GM21529 (cell line): ENCODE data around the gene ABCC4.

Experiments
- ATAC-seq: cut with Tn5 transposase; IDR thresholded peaks from one replicate; pipeline ENCODE4 v1.9.1; 2021; ENCODE audit not compliant: unreplicated experiment

ABCC4 gene

DNA sequence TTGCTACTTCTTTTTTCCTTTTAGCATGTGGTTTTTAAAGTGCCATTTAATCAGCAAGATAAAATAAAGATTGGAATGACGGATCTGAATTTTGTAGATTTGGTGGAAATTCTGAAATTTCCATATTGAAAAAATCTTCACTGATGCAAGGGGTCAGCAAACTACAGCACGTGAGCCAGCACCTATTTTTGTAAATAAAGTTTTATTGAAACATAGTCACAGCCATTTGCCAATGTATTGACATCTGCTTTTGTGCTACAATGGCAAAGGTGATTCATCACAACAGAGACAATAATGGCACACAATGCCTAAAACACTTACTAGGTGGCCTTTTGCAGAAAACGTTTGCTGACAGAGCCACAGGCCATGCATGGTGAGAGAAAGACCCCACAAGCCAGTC lies 226.4 kb downstream of the ABCC4 start:
- no peak for ATAC-seq

DNA sequence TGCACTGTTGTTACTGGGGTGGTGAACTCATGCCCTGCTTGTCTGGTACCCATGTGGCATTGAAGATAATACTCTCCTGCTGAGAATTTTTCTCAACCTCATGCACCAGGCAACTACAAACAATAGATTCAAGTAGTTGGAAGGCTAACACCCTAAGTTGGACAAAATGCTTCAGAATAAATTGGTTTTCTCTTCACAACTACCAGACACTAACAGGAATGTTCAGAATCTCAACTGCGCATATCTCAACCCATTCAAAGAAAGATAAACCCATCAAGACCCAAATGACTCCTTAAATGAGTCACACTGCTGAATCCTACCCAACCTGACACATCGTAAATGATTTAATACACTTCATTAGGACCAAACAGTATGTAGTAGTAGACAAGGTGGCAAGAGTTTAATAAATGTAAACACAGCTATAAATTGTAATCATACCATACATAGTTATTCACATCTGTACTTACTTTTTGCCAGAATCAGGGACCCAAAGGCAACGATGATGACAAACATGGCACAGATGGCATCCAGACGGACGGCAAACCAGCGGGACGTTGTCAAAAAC lies 227.4 kb downstream of the ABCC4 start:
- ATAC-seq: no peak

DNA sequence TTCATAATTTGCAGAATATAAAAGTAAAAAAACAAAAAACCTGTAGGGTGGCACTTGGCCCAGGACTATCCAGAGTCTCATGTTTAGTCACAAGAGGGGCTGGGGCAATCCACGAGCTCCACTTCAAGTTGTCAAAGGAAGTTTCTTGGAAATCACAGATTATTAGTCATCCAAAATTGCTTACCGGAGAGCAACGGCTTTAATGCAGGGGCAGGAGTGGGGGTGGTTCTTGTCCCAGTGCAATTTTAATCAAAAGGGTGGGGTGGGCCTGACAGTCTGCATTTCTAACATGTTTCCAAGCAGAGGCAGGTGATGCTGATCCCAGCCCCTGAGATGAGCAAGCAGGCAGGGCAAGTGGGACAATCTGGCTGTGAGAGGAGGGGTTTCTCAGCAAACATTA lies 233.9 kb downstream of the ABCC4 start:
- ATAC-seq: no peak

DNA sequence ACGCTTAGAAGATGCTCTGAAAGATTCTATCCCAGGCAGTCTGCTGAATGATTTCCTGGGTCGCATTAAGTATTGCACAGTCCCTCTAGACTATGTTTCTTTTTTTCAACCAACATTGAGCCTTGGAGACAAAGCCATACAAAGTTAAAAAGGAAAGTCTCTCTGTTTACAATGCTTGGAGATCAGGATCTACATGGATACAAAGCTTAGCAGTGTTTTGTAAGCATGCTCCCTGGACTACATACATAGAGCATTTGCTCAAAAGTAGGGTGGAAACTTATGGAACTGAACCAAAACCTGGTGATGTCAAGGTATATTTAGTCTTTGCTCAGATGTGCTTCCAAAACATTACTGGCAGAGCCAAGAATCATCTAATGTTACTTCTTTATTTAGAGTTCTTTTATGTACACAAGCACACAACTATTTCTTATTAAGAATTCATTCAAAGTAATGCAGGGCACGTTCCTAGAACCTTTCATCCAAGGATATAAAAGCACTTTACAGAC lies 241.2 kb downstream of the ABCC4 start:
- no peak for ATAC-seq

DNA sequence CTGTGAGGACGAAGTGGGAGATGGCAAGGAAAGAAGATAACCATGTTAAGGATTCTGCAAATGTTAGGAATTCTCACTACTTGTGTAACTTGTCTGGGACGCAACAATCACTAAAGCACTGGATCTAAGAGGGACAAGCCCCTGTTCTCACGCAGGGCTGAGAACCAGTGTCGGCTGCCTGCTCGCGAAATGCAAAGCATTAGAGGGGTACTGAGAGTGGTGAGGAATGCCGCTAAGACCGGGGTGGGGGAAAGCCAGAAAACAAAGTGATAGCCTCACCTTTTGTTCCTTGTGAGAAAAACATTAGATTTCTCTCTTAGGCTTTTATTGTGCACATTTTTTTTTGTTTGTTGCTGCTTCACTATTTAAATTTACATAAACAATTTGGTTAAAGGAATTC lies 241.9 kb downstream of the ABCC4 start:
- no peak for ATAC-seq

DNA sequence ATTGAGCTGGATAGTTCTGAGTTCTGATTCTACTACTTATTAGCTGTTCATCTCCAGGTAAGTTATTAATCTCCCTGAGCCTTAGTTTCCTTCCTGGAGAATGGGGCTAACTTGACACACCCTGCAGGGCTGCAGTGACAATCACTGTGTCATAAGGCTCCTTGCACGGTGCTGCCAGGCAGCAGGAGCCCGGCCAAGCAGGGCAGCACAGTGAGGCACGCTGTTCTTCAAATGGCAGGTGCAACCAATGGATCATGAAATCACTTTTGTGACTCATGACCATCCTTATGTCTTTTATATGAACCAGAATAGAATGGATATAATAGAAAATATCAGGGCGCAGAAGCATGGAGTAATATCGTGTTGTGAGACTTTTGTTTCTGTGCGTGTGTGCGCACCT lies 242.6 kb downstream of the ABCC4 start:
- no peak for ATAC-seq

DNA sequence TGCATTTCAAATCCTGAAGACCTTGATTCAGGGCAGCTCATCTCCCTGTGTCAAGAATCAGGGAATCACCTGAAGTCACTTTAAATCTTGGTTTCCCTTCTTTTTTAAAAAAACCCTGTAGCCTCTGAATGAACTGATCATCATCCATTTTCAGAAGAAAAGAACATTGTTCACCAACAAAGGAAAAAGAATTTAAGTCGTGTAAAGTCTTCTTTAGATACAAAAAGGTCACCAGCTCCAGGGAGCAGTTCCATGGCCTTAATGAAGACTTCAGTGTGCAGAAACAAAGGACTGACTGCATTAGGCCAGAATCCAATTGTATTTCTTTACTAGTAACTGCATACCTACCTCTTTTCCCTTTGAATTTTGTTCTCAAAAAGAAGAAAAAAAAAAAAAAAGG lies 245.0 kb downstream of the ABCC4 start:
- no peak for ATAC-seq

DNA sequence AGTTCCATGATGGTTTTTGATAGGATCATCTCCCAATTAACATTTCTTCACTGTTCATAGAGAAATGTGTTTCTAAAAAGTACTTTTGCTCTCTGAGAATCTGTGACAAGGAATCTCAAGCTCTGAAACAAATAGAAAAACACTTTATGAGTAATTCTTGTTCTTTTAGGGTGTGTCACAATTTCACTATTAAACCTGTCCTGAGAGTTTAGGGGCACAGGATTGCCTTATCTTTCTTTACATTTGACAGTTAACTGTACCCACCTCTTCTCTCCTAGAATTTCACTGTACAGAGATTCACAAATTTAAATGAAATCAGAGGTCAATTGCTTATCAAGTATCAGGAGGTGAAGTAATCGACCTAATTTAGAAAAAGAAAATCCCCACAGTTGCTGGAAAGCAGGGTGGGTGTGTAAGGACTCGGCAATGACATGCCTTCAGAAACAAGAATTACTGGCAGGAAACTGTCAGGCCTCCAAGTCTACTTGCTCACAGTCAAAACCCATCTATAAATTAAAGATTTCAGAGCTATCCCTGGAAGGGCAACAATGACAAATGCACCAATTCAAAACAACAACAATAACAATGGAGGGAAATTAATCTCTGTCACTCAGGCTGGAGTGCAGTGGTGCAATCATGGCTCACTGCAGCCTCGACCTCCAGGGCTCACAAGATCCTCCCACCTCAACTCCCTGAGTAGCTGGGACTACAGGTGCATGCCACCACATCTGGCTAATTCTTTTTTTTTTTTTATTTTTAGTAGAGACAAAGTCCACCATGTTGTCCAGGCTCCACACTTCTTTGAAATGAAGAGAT lies 250.2 kb downstream of the ABCC4 start:
- peak; percentile 69 for ATAC-seq

DNA sequence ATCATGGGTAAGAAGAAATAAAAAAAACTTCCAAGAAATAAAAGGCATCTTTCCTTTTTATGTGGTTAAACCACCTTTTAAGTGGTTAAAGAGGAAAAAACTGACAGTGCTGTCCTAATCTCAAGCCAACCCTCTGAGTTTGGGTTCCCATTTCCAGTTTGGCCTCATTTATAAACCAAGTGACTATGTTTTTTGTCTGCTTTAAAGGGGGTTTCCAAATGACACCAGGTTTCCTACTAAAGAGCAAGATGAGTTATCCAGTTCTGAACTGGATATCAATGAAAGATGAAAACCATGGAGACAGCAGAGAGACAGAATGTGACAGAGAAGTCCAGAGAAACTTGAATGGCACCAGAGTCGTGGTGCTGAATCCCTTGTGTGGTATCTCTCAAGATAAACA lies 251.5 kb downstream of the ABCC4 start:
- ATAC-seq: no peak

DNA sequence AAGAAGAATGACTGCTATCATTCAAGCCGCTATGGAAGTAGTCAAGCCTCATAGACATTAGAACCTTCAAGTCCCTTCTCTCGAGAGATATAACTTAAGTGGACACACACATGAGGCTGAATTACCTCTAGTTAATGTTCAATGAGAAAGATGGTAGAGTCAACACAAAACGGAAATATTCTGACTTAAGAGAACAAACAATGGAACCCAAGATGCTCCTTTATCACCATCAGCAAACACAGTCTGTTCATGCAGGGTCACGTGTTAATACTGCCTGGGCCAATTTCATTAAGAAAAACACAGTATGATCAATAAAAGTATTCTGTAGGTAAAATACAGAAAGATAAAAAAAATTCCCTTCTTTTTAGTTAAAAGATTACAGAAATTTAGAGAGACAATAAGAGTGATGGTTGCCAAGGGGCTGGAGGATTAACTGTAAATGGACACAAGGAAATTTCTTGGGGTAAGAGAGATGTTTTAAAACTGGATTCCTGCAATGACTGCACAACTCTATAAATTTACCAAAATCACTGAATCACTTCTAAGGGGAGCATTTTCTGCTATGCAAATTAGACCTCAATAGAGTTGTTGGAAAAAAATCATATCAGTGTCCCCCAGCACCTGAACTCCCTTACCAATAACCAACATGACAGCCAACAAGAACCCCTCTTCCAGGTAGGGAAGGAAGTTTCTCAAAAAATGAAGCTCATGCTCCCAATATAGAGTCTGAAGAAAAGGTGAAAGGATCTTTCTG lies 256.6 kb downstream of the ABCC4 start:
- ATAC-seq: no peak

DNA sequence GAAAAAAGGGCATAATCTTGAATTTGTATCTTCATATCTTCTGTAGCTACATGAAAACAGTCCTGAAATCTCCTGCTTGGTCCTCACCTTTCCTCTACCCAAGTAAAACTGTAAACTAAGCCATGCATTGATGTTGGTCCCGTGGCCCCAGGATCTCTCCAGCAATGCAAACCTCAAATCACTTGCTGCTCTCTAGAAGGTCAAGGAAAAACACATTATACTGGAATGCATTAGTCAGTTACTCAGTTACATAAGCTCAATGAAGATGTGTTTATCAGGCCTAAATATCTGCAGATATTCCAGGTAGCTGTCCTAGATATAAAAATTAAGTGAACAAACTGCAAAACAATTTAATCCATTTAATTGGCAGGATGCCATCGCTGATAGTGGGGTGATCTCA lies 261.8 kb downstream of the ABCC4 start:
- no peak for ATAC-seq

DNA sequence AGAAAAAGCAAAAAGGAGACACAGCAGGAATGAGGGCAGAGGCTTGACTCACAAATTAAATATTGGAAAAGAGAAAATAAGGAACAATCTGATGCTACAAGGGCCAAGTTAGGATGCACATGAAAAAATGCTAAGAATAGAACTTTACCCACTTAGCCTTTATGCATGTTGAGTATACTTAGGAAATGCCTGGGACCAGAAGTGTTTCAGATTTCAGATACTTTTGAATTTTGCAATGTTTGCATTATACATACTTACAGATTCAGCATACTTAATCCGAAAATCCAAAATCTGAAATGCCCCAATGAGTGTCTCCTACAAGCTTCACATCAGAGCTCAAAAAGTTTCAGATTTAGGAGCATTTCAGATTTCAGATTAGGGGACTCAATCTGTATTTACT lies 262.3 kb downstream of the ABCC4 start:
- no peak for ATAC-seq

DNA sequence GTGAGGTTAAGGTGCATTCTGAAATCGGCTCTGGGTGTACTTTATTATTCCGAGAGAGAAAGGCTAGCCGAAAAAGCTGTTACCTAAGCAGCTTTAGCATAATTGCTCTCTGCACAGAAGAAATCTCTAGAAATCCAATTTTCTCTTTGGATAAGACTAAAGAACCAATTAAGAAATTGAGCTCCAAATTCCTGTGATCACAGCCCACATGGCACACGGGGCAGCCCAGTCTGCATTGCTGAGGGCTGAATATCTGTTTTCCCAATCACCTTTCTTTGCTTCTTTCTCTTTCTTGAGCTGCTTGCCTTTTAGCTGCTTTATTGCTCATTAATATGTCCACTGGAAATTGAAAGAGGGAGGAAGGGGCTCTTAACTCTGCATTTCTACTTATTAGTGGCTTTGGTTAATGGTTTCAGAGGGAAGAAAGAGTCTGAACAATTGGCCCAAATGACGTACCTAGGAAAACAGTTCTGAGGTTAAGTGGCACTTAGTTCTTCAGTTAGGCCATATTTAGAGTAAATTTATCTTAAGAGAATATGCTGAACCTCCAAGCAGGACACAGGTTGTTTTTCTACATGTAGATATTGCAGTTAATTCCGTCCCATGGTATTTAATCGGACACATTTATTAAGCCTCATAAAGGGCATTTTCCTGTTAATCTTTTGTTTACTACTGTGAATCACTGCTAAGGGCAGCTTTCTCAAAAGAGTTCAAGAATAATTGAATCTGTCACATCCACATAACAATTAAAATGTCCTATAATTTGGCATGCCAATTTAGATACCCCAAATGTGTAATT lies 265.7 kb downstream of the ABCC4 start:
- no peak for ATAC-seq

DNA sequence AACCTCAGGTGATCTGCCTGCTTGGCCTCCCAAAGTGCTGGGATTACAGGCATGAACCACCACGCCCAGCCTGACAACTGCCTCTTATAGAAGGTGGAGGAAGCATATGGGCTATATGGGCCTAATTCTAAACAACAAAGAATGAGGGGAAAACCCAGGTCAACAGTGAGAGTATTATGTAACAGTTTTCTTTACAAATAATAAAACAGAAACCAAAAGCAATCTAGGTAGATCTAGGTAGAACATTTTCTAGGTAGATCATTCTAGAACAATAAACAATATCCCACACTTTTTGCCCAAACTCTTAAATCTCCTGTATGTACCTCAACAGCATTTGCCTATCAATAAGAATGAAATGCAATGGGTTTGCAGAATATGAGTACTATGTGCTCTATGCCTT lies 267.4 kb downstream of the ABCC4 start:
- peak; percentile 76 for ATAC-seq

DNA sequence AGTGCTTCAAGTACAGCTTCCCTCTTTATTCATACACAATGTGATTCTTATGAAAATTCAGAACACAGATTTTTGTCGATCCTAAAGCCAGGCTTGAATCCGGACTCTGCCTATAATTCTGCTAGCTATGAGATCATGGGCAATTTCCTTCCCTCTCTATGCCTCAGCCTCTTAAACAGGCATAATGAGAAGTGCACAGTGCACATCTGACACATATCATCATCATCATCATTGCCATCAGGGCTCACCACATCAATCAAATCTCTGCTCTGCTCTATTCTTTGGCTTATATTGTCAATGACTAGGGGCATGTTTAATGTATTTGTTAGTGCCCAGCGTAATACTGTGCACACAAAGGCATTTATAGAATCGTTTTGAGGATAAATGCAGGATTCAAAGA lies 269.1 kb downstream of the ABCC4 start:
- ATAC-seq: no peak

DNA sequence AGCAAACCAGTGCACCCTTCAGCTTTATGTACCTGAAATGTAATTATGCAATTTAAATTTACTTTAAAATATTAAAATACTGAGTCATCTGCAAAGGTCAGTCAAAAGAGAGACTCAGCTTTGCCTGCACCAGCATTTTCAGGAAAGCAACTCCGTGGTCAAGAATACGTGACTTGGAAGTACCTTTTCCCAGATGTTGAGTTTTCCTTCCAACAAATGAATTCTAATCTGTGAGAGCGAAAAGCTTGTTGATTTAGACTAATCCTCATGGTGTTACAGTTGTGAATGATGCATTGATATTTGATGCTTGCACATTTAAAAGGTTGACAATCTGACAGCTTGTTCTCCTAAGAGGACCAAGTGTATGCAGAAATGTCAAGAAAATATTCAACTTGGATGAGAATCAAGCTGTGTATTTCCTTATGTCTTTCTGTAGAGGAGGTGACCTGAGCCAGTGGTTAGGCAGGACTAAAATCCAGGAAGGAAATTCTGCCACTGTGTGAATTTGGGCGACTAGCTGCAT lies 270.4 kb downstream of the ABCC4 start:
- ATAC-seq: no peak

DNA sequence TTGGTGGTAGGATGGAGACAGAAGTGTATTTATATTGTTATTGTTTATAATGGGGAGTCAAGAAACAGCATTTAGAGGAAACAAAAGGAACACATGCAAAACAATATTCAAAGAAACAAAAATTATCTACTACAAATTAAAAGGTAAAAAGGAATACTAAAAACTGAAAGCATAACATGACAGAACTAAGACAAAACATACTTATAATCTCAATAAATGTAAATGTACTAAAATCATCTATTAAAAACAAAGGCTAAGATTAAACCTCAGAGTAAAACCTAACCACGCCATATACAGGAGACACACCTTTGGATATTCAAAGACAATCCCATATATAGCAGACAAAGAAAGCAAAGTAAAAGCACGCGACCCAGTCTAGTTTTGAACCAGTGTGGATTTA lies 273.6 kb downstream of the ABCC4 start:
- no peak for ATAC-seq

DNA sequence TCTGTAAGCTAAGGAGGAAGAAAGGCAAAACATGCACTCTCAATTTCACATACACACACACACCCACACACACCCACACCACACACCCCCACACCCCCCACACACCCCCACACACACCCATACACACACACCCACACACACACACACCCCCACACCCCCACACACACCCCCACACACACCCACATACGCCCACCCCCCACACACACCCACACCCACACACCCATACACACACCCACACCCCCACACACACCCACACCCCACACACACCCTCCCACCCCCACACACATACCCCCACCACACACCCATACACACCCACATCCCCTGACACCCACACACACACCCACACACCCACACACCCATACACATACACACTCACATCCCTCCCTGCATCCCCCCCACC lies 276.1 kb downstream of the ABCC4 start:
- ATAC-seq: no peak

DNA sequence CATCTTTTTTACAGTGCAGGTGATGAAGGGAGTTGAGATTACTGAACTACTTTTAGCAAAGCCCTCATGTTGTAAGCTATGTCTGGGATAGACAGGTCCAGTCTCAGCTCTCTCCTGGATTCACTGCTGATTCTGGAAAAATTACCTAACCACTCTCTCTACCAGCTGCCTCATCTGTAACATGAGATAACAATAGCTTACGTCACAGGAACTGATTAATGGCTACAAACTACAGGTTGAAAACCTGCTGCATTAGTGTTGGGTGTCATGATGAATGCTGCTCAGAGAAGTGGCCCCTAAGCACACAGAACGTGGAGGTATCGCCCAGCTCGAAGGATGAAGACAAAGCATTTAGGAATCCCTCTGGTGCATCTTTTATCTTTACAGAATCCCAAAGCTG lies 277.8 kb downstream of the ABCC4 start:
- ATAC-seq: no peak

DNA sequence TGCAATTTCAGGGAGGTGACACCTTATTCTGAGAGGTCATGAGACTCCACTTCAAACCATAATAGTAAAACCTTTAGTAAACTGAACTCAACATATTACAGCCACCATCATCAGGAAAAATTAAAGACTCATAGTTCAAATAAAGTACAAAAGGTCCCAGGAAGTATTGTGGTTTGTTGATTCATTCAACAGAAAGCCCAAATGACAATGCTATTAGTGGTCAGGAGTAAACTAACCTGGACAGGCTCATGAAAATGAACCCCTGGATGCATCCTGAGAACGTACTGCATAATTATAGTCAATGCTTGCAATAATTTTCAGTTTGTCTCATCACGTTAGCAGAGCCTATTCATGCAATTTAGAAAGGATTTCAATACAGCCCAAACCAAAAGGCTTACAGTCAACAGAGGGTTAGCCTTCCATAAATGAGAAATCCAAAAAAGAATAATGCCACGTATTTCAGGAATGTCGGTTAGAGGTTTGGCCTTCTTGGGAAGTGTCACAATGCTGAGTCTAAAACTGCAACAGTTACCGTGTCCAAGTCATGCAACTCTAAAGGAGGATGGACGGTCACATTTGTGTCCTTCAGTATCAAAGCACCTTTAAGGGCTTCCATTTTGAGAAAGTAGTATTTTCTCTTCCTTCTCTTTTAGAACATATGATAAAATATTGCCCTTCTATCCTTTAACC lies 280.8 kb downstream of the ABCC4 start:
- no peak for ATAC-seq
